Measurements from ENCODE around the gene MYH9. TPM values are rescaled to one million over a fixed set of nuclear protein-coding genes. Genes with fewer than 3 reads are reported as not detected.

MYH9 gene
- total RNA-seq, 1 experiment from 2014 or later = 380 TPM

- no peak for DNase-seq
- Histone ChIP-seq H3K27me3 (no peaks in the 10 kb centered on the region), H3K4me3 (no peak overlapping the region), H3K36me3 (peaks cover 92% of the 10 kb centered on the region), H3K9me3 (no peaks in the 10 kb centered on the region)
These were observed 9.5 kb downstream of the MYH9 start for GRCh38 chr22:36378080-36378868.

- no peak for DNase-seq
- Histone ChIP-seq H3K4me3 (no peak overlapping the region), H3K36me3 (peaks cover 92% of the 10 kb centered on the region), H3K27me3 (no peaks in the 10 kb centered on the region), H3K9me3 (no peaks in the 10 kb centered on the region)
These were observed 10.6 kb downstream of the MYH9 start for GRCh38 chr22:36377022-36377631.

- H3K27me3 ChIP-seq = no peaks in the 10 kb centered on the region
- no peak overlapping the region for H3K4me3 ChIP-seq
- no peaks in the 10 kb centered on the region for H3K9me3 ChIP-seq
- no peak for DNase-seq
- H3K36me3 ChIP-seq = peaks cover 92% of the 10 kb centered on the region
These were observed 11.5 kb downstream of the MYH9 start for GRCh38 chr22:36376265-36376664.

GRCh38 chr22:36375071-36375980 lies 12.4 kb downstream of the MYH9 start:
- Histone ChIP-seq H3K9me3 (no peaks in the 10 kb centered on the region), H3K4me3 (no peak overlapping the region), H3K36me3 (peaks cover 88% of the 10 kb centered on the region), H3K27me3 (no peaks in the 10 kb centered on the region)
- no peak for DNase-seq

- peaks cover 88% of the 10 kb centered on the region for H3K36me3 ChIP-seq
- DNase-seq = peak; percentile 68
- no peaks in the 10 kb centered on the region for H3K9me3 ChIP-seq
- H3K27me3 ChIP-seq = no peaks in the 10 kb centered on the region
- no peak overlapping the region for H3K4me3 ChIP-seq
These were observed 13.2 kb downstream of the MYH9 start for GRCh38 chr22:36374603-36375024.

- no peaks in the 10 kb centered on the region for H3K27me3 ChIP-seq
- H3K36me3 ChIP-seq = peaks cover 88% of the 10 kb centered on the region
- DNase-seq = no peak
- H3K9me3 ChIP-seq = no peaks in the 10 kb centered on the region
- no peak overlapping the region for H3K4me3 ChIP-seq
These were observed 14.5 kb downstream of the MYH9 start for GRCh38 chr22:36373258-36373579.

GRCh38 chr22:36371920-36372319 lies 15.8 kb downstream of the MYH9 start:
- H3K36me3 ChIP-seq = peaks cover 86% of the 10 kb centered on the region
- no peaks in the 10 kb centered on the region for H3K27me3 ChIP-seq
- no peak for DNase-seq
- no peaks in the 10 kb centered on the region for H3K9me3 ChIP-seq
- H3K4me3 ChIP-seq = no peak overlapping the region

- no peaks in the 10 kb centered on the region for H3K27me3 ChIP-seq
- peaks cover 84% of the 10 kb centered on the region for H3K36me3 ChIP-seq
- DNase-seq = peak; percentile 27
- H3K4me3 ChIP-seq = no peak overlapping the region
- H3K9me3 ChIP-seq = no peaks in the 10 kb centered on the region
These were observed 17.6 kb downstream of the MYH9 start for GRCh38 chr22:36369922-36370791.

- H3K27me3 ChIP-seq = no peaks in the 10 kb centered on the region
- DNase-seq = no peak
- H3K9me3 ChIP-seq = no peaks in the 10 kb centered on the region
- no peak overlapping the region for H3K4me3 ChIP-seq
- peaks cover 78% of the 10 kb centered on the region for H3K36me3 ChIP-seq
These were observed 18.5 kb downstream of the MYH9 start for GRCh38 chr22:36369004-36369921.

GRCh38 chr22:36368359-36368983 lies 19.3 kb downstream of the MYH9 start:
- peaks cover 77% of the 10 kb centered on the region for H3K36me3 ChIP-seq
- peak; percentile 46 for DNase-seq
- H3K4me3 ChIP-seq = no peak overlapping the region
- no peaks in the 10 kb centered on the region for H3K27me3 ChIP-seq
- no peaks in the 10 kb centered on the region for H3K9me3 ChIP-seq

- no peaks in the 10 kb centered on the region for H3K27me3 ChIP-seq
- H3K4me3 ChIP-seq = no peak overlapping the region
- DNase-seq = no peak
- peaks cover 76% of the 10 kb centered on the region for H3K36me3 ChIP-seq
- no peaks in the 10 kb centered on the region for H3K9me3 ChIP-seq
These were observed 20.3 kb downstream of the MYH9 start for GRCh38 chr22:36367479-36367878.

- no peak for DNase-seq
- Histone ChIP-seq H3K36me3 (peaks cover 76% of the 10 kb centered on the region), H3K27me3 (no peaks in the 10 kb centered on the region), H3K9me3 (no peaks in the 10 kb centered on the region), H3K4me3 (no peak overlapping the region)
These were observed 20.7 kb downstream of the MYH9 start for GRCh38 chr22:36367066-36367465.

GRCh38 chr22:36366291-36366708 lies 21.5 kb downstream of the MYH9 start:
- Histone ChIP-seq H3K4me3 (no peak overlapping the region), H3K27me3 (no peaks in the 10 kb centered on the region), H3K36me3 (peaks cover 74% of the 10 kb centered on the region), H3K9me3 (no peaks in the 10 kb centered on the region)
- no peak for DNase-seq

GRCh38 chr22:36365020-36365411 lies 22.8 kb downstream of the MYH9 start:
- Histone ChIP-seq H3K9me3 (no peaks in the 10 kb centered on the region), H3K4me3 (no peak overlapping the region), H3K36me3 (peaks cover 70% of the 10 kb centered on the region), H3K27me3 (no peaks in the 10 kb centered on the region)
- peak; percentile 86 for DNase-seq

Data from MG63 (cell line).